ENCODE results near the gene HSPD1. TPM values are rescaled to one million over a fixed set of nuclear protein-coding genes. Genes with fewer than 3 reads are reported as not detected.

The HSPD1 gene
- total and polyA plus RNA-seq, 9 of the 15 experiments (the other 6 are each of a cell fraction or from before 2014, with no cell fraction given) = 398 to 1,014 (median 622) TPM

DNA sequence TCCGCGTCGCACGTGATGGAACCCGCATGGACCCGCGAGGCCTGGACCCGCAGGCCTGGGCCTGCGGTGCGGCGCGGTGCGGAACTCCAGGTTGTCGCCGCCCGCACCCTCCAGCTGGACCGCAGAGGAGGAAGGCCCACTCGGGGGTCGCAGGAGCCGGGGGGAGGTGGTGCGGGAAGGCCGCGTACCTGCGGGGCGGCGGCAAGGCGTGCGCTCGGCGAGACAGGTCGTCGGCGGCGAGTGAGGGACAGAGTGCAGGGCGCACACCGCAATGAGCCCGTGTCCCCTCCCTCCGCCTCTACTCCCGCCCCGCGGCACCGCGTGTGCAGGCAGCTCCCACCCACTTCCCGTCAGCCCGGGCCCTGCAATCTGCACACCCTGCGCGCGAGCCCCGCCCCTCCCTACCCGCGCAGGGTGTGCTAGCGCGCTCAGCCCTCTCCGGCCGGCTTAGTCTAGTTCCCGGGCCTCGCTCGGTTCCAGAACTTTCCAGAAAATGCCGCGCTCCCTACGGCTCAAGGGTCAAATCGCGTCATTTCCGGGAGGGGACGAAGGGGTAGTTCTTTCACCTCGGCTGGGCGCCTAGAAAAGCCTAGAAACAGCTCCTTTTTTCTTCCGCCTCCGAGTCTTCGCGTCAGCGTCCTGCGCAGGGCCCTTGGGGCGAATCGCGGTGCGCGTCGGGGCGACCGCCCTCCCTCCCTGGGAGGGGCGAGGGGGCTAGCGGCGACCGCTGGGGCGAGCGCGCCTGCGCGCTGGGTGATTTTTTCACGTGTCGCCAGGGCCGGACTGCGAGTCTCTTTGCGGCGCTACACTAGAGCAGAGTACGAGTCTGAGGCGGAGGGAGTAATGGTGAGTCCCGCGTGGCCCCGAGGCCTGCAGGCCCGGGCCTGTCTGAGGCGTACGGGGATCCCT, at the start of gene HSPD1, which contains the start of gene HSPE1 (continued):
- TF ChIP-seq, protein P1, sequence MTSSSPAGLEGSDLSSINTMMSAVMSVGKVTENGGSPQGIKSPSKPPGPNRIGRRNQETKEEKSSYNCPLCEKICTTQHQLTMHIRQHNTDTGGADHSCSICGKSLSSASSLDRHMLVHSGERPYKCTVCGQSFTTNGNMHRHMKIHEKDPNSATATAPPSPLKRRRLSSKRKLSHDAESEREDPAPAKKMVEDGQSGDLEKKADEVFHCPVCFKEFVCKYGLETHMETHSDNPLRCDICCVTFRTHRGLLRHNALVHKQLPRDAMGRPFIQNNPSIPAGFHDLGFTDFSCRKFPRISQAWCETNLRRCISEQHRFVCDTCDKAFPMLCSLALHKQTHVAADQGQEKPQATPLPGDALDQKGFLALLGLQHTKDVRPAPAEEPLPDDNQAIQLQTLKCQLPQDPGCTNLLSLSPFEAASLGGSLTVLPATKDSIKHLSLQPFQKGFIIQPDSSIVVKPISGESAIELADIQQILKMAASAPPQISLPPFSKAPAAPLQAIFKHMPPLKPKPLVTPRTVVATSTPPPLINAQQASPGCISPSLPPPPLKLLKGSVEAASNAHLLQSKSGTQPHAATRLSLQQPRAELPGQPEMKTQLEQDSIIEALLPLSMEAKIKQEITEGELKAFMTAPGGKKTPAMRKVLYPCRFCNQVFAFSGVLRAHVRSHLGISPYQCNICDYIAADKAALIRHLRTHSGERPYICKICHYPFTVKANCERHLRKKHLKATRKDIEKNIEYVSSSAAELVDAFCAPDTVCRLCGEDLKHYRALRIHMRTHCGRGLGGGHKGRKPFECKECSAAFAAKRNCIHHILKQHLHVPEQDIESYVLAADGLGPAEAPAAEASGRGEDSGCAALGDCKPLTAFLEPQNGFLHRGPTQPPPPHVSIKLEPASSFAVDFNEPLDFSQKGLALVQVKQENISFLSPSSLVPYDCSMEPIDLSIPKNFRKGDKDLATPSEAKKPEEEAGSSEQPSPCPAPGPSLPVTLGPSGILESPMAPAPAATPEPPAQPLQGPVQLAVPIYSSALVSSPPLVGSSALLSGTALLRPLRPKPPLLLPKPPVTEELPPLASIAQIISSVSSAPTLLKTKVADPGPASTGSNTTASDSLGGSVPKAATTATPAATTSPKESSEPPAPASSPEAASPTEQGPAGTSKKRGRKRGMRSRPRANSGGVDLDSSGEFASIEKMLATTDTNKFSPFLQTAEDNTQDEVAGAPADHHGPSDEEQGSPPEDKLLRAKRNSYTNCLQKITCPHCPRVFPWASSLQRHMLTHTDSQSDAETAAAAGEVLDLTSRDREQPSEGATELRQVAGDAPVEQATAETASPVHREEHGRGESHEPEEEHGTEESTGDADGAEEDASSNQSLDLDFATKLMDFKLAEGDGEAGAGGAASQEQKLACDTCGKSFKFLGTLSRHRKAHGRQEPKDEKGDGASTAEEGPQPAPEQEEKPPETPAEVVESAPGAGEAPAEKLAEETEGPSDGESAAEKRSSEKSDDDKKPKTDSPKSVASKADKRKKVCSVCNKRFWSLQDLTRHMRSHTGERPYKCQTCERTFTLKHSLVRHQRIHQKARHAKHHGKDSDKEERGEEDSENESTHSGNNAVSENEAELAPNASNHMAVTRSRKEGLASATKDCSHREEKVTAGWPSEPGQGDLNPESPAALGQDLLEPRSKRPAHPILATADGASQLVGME (CRISPR knock-in tag; IDR thresholded peaks at IDR 0.05) = no peak
- TF ChIP-seq KDM2B (CRISPR knock-in tag; IDR thresholded peaks at IDR 0.05) = no peak
- TF ChIP-seq, protein P2, sequence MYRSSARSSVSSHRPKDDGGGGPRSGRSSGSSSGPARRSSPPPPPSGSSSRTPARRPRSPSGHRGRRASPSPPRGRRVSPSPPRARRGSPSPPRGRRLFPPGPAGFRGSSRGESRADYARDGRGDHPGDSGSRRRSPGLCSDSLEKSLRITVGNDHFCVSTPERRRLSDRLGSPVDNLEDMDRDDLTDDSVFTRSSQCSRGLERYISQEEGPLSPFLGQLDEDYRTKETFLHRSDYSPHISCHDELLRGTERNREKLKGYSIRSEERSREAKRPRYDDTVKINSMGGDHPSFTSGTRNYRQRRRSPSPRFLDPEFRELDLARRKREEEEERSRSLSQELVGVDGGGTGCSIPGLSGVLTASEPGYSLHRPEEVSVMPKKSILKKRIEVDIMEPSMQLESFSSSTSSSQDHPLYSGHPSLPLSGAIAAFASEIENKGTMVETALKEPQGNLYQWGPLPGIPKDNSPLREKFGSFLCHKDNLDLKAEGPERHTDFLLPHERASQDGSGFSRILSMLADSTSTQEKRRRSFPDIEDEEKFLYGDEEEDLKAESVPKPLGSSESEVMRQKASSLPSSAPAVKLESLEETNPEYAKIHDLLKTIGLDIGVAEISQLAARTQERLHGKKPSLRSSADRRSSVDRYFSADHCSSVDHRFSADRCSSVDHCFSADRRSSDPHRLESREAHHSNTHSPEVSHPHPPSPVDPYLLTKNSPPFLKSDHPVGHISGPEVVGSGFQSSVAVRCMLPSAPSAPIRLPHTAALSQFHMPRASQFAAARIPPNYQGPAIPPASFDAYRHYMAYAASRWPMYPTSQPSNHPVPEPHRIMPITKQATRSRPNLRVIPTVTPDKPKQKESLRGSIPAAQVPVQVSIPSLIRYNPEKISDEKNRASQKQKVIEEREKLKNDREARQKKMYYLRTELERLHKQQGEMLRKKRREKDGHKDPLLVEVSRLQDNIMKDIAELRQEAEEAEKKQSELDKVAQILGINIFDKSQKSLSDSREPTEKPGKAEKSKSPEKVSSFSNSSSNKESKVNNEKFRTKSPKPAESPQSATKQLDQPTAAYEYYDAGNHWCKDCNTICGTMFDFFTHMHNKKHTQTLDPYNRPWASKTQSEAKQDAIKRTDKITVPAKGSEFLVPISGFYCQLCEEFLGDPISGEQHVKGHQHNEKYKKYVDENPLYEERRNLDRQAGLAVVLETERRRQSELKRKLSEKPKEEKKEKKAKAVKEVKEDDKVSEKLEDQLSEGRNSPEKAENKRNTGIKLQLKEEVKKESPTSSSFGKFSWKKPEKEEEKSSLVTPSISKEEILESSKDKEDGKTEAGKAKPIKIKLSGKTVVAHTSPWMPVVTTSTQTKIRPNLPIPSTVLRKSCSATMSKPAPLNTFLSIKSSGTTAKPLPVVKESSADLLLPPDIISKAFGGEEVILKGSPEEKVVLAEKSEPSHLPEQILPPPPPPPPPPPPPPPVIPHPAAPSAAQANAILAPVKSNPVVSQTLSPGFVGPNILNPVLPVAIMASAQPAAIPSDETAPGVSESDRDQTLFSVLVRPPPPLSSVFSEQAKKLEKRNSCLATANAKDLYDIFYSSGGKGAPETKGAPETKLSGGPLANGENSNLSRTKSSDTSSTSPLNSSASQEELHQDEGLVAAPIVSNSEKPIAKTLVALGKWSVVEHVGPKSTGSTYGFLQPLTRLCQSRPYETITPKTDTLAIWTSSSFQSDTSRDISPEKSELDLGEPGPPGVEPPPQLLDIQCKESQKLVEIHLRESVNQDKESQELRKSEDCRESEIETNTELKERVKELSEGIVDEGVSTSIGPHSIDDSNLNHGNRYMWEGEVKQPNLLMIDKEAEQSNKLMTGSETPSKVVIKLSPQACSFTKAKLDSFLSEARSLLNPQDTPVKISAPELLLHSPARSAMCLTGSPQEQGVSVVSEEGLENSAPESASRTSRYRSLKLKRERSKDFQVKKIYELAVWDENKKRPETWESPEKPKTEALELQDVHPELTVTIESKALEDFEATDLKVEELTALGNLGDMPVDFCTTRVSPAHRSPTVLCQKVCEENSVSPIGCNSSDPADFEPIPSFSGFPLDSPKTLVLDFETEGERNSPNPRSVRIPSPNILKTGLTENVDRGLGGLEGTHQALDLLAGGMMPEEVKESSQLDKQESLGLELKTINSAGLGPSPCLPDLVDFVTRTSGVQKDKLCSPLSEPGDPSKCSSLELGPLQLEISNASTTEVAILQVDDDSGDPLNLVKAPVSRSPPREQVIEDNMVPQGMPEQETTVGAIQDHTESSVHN (IDR thresholded peaks at IDR 0.05; ENCODE audit: borderline replicate concordance in 1 of 2, low read depth in 1 of 2) = no peak
- TF ChIP-seq, protein P3, sequence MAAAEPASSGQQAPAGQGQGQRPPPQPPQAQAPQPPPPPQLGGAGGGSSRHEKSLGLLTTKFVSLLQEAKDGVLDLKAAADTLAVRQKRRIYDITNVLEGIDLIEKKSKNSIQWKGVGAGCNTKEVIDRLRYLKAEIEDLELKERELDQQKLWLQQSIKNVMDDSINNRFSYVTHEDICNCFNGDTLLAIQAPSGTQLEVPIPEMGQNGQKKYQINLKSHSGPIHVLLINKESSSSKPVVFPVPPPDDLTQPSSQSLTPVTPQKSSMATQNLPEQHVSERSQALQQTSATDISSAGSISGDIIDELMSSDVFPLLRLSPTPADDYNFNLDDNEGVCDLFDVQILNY (CRISPR knock-in tag; IDR thresholded peaks at IDR 0.05) = peak; percentile 81; the same call in 1 of the 2 replicates
- TF ChIP-seq ZFP36 (IDR thresholded peaks at IDR 0.05; ENCODE audit: low read depth, low read length, partially characterized antibody) = no peak
- peak in 1 of 2 experiments; percentile 85; a peak in 2 of 4 replicates for TF ChIP-seq KDM1A (IDR thresholded peaks at IDR 0.05)
- TF ChIP-seq ZNF77 (CRISPR knock-in tag; IDR thresholded peaks at IDR 0.05) = no peak
- no peak for TF ChIP-seq ZNF561 (CRISPR knock-in tag; conservative IDR thresholded peaks at IDR 0.05)
- no peak for TF ChIP-seq SNRNP70 (optimal IDR thresholded peaks at IDR 0.05; ENCODE audit: low read depth, low read length)
- peak; percentile 79; the same call in 1 of the 2 replicates for TF ChIP-seq TOE1 (IDR thresholded peaks at IDR 0.05; ENCODE audit: borderline replicate concordance)
- 0 out of 2 replicates have a peak, but pooled peaks have one; percentile 23 for TF ChIP-seq TOE1 (CRISPR knock-in tag; IDR thresholded peaks at IDR 0.05; ENCODE audit: borderline replicate concordance, low read depth)

Data from K562 (cell line).